ENCODE data around the gene SFXN3. TPM values are rescaled to one million over a fixed set of nuclear protein-coding genes. Genes with fewer than 3 reads are reported as not detected.

The SFXN3 gene
- total RNA-seq, 1 donor from 2014 or later: 81.0 TPM

DNA sequence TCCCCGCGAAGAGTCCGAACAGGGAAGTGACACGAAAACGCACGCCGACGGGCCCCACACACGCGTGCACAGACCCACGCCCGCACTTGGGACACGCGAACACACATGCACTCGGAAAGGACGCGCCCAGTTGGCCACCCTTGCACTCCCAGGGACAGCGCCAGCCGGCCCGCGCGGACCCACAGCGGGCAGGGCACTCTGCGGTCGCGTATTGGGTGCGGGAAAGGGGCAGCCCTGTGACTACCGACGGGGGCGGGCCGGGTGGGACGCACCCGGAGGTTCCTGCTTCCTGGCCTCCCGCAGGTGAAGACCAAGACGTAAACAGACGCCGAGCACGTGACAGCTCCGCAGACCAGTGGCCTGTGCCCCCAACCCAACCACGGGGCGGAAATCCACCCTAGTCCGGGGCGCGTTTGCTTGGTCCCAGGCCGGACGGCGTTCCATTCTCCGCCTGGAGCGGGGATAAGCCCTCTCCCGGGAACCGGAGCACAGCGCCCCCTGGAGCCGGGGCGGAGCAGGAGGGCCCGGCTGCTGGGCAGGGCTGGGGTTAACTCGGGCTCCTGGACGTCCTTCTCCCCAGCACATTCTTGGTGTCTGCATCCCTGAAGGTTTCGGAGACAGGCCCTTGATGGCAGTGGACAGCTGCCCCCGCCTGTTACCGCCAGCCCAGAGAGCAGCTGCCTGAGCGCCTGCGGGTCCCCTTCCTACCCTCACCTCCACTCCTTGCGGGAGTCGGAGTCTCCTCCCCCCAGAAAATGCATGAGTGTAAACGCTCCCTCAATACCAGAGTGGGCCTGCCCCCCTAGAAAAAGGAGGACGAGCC is 33.5 kb upstream of the SFXN3 start:
- Mint-ChIP-seq H3K36me3 (ENCODE audit: unreplicated experiment) (peaks cover 5% of the 10 kb centered on the region), H3K4me3 (ENCODE audit: unreplicated experiment) (peak overlapping the region; percentile 82), H3K9me3 (ENCODE audit: unreplicated experiment) (no peaks in the 10 kb centered on the region), H3K4me1 (ENCODE audit: unreplicated experiment) (peaks cover 32% of the 10 kb centered on the region), H3K27ac (ENCODE audit: unreplicated experiment) (peak overlapping the region; percentile 99), H3K27me3 (ENCODE audit: unreplicated experiment) (no peaks in the 10 kb centered on the region)
- TF ChIP-seq, protein P1, sequence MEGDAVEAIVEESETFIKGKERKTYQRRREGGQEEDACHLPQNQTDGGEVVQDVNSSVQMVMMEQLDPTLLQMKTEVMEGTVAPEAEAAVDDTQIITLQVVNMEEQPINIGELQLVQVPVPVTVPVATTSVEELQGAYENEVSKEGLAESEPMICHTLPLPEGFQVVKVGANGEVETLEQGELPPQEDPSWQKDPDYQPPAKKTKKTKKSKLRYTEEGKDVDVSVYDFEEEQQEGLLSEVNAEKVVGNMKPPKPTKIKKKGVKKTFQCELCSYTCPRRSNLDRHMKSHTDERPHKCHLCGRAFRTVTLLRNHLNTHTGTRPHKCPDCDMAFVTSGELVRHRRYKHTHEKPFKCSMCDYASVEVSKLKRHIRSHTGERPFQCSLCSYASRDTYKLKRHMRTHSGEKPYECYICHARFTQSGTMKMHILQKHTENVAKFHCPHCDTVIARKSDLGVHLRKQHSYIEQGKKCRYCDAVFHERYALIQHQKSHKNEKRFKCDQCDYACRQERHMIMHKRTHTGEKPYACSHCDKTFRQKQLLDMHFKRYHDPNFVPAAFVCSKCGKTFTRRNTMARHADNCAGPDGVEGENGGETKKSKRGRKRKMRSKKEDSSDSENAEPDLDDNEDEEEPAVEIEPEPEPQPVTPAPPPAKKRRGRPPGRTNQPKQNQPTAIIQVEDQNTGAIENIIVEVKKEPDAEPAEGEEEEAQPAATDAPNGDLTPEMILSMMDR (IDR thresholded peaks at IDR 0.05): peak; percentile 95
- DNase-seq (ENCODE audit: extremely low spot score, unreplicated experiment): peak; percentile 94

DNA sequence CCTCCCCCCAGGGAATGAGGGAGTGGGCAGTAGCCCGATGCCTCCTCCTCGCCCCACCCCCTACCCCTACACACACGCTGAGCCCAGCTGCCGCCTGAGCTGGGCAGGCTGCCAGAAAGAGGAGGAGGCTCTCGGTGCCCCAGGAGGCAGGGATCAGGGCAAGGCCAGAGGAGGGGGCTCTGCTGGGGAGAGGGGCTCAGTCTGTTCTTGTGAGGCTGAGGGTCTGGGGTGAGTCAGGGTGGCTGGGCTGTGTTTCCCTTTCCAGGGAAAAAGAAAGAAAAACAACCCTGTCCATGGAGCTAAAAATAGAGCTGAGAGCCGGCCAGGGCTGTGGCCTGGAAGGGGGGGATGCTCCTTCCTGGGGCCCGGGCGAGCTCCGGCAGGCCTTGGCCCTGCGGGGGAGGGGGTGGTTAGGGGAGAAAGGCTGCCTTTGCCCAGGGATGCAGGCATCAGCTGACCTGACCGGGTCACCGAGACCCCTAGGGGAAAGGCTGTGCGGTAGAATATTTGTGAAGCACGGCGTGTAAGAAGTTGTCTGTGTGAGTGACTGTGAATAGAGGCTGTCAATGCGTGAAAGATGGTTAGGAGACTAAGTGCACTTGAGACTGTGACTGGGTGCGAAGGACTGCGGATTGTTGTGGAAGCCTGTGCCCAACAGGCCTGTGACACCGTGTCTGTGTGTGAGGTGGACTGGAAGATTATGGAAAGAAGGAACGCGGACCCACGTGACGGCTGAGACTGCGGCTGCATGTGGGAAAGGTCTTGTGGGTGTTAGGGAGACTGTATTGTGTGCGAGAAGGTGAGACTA is 32.6 kb upstream of the SFXN3 start:
- TF ChIP-seq, protein P1 (IDR thresholded peaks at IDR 0.05): no peak
- H3K27me3 Mint-ChIP-seq (ENCODE audit: unreplicated experiment): no peaks in the 10 kb centered on the region
- peak overlapping the region; percentile 99 for H3K27ac Mint-ChIP-seq (ENCODE audit: unreplicated experiment)
- no peaks in the 10 kb centered on the region for H3K9me3 Mint-ChIP-seq (ENCODE audit: unreplicated experiment)
- DNase-seq (ENCODE audit: extremely low spot score, unreplicated experiment): peak; percentile 96
- peaks cover 32% of the 10 kb centered on the region for H3K4me1 Mint-ChIP-seq (ENCODE audit: unreplicated experiment)
- H3K36me3 Mint-ChIP-seq (ENCODE audit: unreplicated experiment): peaks cover 6% of the 10 kb centered on the region
- H3K4me3 Mint-ChIP-seq (ENCODE audit: unreplicated experiment): peak overlapping the region; percentile 82

DNA sequence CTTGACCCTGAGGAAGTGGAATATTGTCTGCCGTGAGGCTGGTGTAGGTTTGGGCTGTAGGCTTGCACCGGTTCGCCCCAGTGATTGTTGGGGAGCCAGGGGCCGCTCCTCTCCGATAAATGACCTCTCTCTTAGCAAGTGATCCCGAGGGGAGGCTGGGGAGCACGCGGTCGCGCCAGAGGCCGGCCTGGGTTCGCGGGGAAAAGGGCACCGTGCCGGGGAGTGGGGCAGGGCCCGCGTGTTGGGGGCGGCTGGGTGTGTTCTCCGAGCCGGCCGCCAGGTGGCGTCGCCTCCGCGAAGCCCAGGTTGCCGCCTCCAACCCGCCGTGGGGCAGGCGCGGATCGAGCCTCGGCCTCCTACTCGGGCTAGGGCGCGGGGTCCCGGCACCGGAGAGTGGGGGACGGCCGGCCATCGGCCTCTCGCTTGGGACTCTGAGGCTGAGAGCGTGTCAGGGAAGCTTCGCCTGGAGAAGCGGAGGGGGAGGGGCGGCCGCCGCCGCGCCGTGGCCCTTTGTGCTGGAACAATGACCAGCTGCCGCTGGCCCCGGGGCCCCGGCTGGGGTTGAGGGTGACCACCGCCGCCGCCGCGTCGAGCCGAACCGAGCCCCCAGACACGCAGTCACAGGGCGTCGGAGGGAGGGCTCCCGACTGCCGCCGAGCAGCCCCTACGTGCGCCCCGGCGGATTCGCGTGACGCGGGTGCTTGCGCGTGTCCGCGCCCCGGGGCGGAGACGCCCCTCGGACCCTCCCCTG is 31.9 kb upstream of the SFXN3 start:
- H3K27me3 Mint-ChIP-seq (ENCODE audit: unreplicated experiment): no peaks in the 10 kb centered on the region
- H3K9me3 Mint-ChIP-seq (ENCODE audit: unreplicated experiment): no peaks in the 10 kb centered on the region
- H3K4me1 Mint-ChIP-seq (ENCODE audit: unreplicated experiment): peaks cover 32% of the 10 kb centered on the region
- H3K4me3 Mint-ChIP-seq (ENCODE audit: unreplicated experiment): peak overlapping the region; percentile 82
- TF ChIP-seq, protein P1 (IDR thresholded peaks at IDR 0.05): peak; percentile 97
- H3K36me3 Mint-ChIP-seq (ENCODE audit: unreplicated experiment): peaks cover 10% of the 10 kb centered on the region
- peak overlapping the region; percentile 99 for H3K27ac Mint-ChIP-seq (ENCODE audit: unreplicated experiment)
- DNase-seq (ENCODE audit: extremely low spot score, unreplicated experiment): peak; percentile 95

DNA sequence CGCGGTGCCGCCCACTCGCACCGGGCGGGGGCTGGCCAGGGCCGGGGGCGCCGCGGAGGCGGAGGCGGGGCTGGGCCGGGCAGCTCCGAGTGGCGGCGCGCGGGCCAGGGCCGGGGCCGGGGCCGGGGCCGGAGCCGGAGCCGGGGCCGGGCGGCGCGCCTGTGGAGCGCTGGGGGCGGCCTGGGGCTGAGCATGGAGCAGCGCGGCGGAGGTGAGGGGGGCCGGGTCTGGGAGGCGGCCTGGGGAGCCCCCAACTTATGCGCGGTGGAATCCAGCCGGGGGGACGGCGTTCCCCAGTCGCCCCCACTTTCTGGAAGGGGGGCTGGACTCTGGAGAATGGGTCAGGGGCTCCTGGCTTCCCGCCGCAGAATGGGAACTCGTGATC is 31.3 kb upstream of the SFXN3 start, which contains the start of gene LZTS2:
LZTS2 (plus strand) TSS at position 67 of the 385 bp plus-strand sequence. CDS start 2,731 bp downstream, outside the sequence.
- peak within 1 kb of the TSS; percentile 99 for H3K27ac Mint-ChIP-seq (ENCODE audit: unreplicated experiment)
- TF ChIP-seq, protein P1 (IDR thresholded peaks at IDR 0.05): no peak
- no peak for DNase-seq (ENCODE audit: extremely low spot score, unreplicated experiment)
- peaks cover 32% of the 10 kb centered on the region for H3K4me1 Mint-ChIP-seq (ENCODE audit: unreplicated experiment)
- no peaks in the 10 kb centered on the region for H3K9me3 Mint-ChIP-seq (ENCODE audit: unreplicated experiment)
- H3K36me3 Mint-ChIP-seq (ENCODE audit: unreplicated experiment): peaks cover 10% of the 10 kb centered on the region
- H3K4me3 Mint-ChIP-seq (ENCODE audit: unreplicated experiment): peak within 1 kb of the TSS; percentile 82
- no peaks in the 10 kb centered on the region for H3K27me3 Mint-ChIP-seq (ENCODE audit: unreplicated experiment)

Measured in osteocyte (in vitro differentiated cells).